Stimulated activated CD8-positive, alpha-beta memory T cell treated with anti-CD3 and anti-CD28 coated beads, Interleukin-4, amount 100 ng/mL, for 24 hours (primary cell): Measurements from ENCODE around the gene KRTAP5-9.
"Not testable (repeated sequence)": the region's sequence is repeated elsewhere in the genome, so short reads cannot be mapped to it uniquely, and the experiment has no call there.

Source experiments
- DNase-seq: peaks from one replicate; pipeline ENCODE4 v3.0.0-alpha.2; 2020; ENCODE audit warnings: low read depth

The KRTAP5-9 gene

GRCh38 chr11:71563406-71563805, 15.2 kb downstream of the KRTAP5-9 start:
- DNase-seq, result no peak

GRCh38 chr11:71564430-71564829, 16.2 kb downstream of the KRTAP5-9 start:
- no peak for DNase-seq

- no peak for DNase-seq
Observed at GRCh38 chr11:71565263-71565662, 17.0 kb downstream of the KRTAP5-9 start, which contains the start of gene KRTAP5-10. TSS of gene KRTAP5-10 (plus strand) at chr11:71565563. CDS start at chr11:71565588, 25 bp downstream.

GRCh38 chr11:71566081-71566620, 17.9 kb downstream of the KRTAP5-9 start:
- DNase-seq, result no peak

- DNase-seq, result not testable (repeated sequence)
Observed at GRCh38 chr11:71566626-71567599, 18.7 kb downstream of the KRTAP5-9 start.

- not testable (repeated sequence) for DNase-seq
Observed at GRCh38 chr11:71567633-71568032, 19.4 kb downstream of the KRTAP5-9 start.

- no peak for DNase-seq
Observed at GRCh38 chr11:71568704-71569349, 20.6 kb downstream of the KRTAP5-9 start.

GRCh38 chr11:71571101-71571850, 23.1 kb downstream of the KRTAP5-9 start:
- DNase-seq, result not testable (repeated sequence)

- DNase-seq, result no peak
Observed at GRCh38 chr11:71572811-71573210, 24.6 kb downstream of the KRTAP5-9 start.

- DNase-seq, result no peak
Observed at GRCh38 chr11:71574418-71574817, 26.2 kb downstream of the KRTAP5-9 start.

GRCh38 chr11:71575723-71576424, 27.7 kb downstream of the KRTAP5-9 start:
- DNase-seq, result no peak

GRCh38 chr11:71576688-71577465, 28.7 kb downstream of the KRTAP5-9 start:
- DNase-seq, result not testable (repeated sequence)

- DNase-seq, result no peak
Observed at GRCh38 chr11:71577469-71578004, 29.3 kb downstream of the KRTAP5-9 start.

GRCh38 chr11:71579513-71579912, 31.3 kb downstream of the KRTAP5-9 start:
- DNase-seq, result not testable (repeated sequence)

GRCh38 chr11:71580057-71581003, 32.1 kb downstream of the KRTAP5-9 start:
- no peak for DNase-seq

GRCh38 chr11:71581826-71582225, 33.6 kb downstream of the KRTAP5-9 start:
- no peak for DNase-seq

- DNase-seq, result no peak
Observed at GRCh38 chr11:71582309-71582895, 34.2 kb downstream of the KRTAP5-9 start, which contains the start of gene KRTAP5-11. TSS of gene KRTAP5-11 (minus strand) at chr11:71582875. CDS start at chr11:71582837, 38 bp downstream.

GRCh38 chr11:71582969-71583368, 34.7 kb downstream of the KRTAP5-9 start:
- not testable (repeated sequence) for DNase-seq
